IPS DF 4.7 (cell line): Measurements from ENCODE around the gene LDLRAD4.

Experiments
- DNase-seq: peaks from one replicate; pipeline ENCODE4 v3.0.0-alpha.2; 2013; ENCODE audit warnings: low spot score; ENCODE audit errors: extremely low read depth

Gene LDLRAD4

DNA sequence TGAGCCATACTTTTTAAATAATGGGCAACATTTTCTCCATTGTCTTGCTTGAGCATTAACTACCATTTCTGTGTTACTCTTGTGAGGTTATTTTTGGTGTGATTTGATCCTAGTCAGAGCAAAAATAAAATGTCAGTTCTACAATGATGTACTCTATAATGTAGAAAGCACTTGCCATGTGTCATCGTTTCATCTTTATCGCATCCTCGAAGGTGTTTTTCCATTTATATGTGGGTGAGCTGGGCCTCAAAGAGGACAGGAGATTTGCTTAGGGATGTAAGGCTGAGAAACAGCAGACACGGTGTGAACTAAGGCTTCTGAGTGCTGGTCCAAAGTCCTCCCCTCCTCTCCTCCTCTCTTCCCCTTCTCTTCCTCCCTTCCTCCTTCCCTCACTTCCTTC lies 308.0 kb downstream of the LDLRAD4 start:
- no peak for DNase-seq

DNA sequence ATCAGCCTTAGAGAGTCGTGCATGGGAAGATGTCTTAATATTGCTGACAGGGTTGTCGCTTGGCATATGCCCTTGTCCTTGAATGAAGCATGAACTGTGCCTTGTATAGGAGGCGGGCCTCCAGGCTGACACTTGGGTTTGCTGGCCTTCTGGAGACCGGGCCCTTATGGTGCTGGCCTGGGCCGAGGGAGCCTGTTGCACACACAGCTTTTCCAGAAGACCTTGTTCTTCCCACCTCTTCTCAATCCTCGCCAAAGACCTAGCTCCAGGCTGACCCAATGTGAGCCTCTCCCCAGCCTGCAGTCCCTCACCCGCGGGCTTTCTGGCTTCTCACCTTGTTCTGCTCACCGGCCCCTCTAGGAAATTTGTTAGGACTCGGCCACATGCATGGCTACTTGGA lies 308.7 kb downstream of the LDLRAD4 start:
- DNase-seq: no peak

- DNase-seq: no peak
Measured at GRCh38 chr18:13527730-13528129, 309.2 kb downstream of the LDLRAD4 start.

GRCh38 chr18:13528739-13529392 lies 310.3 kb downstream of the LDLRAD4 start:
- no peak for DNase-seq

DNA sequence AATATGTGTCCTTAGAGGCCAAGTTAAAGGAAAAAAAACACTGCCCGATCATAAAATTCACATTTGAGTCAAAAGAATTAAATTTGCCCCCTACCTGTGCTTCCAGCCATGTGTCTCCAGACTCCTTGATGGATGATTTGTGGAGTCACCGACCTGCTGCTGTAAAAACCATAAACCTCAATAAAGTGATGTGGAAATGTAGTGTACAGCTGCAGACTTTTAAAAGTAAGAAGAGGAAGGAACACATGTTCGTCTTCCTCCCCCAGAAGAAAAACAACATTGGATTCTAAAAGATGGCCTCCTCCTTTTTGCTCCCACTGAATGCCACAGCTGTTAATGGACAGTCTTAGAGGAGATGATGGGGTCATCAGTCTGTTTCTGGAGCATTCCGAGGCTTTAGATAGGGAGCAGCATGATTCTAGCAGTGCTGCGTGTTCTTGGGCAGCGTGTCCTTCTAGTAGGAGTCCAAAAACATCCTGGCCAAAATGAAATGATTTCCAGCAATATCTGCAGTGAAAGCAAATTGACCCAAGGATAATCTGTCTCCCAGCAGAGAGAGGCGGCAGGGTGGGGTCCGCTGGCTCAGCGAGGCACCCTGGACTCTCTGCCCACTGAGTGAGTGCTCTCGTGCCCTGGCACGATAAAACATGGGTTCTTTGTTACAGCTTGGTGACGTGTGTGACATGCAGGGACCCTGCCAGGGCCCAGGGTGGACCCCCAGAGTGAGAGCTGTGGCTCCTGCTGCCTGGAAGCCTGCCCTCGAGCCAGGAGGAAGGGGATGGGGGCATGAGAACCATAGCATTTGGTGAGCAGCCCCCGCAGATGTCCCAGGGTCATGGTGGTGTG lies 311.7 kb downstream of the LDLRAD4 start:
- no peak for DNase-seq

- no peak for DNase-seq
Measured at GRCh38 chr18:13530879-13531387, 312.4 kb downstream of the LDLRAD4 start.

- DNase-seq: no peak
Measured at GRCh38 chr18:13531681-13532325, 313.2 kb downstream of the LDLRAD4 start.

- DNase-seq: no peak
Measured at GRCh38 chr18:13532406-13533075, 314.0 kb downstream of the LDLRAD4 start.

DNA sequence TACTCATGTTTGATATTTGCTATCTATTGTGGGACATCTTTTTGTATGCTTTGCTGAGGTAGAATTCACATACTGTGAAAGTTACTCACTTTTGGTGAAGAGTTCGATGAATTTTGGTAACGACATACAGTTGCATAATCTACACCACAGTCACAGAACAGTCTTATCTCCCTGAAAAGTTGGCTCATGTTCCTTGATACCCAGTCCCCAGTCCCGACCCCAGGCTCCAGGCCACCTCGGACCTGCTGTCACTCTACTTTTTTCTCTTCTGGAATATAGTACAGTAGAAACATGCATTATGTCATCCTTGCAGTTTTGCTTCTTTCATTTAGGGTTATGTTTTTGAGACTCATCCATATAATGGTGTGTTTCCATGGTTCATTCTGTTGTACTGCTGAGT lies 316.1 kb downstream of the LDLRAD4 start:
- no peak for DNase-seq

- DNase-seq: no peak
Measured at GRCh38 chr18:13536578-13536977, 318.0 kb downstream of the LDLRAD4 start.

GRCh38 chr18:13537022-13537780 lies 318.6 kb downstream of the LDLRAD4 start:
- DNase-seq: no peak

DNA sequence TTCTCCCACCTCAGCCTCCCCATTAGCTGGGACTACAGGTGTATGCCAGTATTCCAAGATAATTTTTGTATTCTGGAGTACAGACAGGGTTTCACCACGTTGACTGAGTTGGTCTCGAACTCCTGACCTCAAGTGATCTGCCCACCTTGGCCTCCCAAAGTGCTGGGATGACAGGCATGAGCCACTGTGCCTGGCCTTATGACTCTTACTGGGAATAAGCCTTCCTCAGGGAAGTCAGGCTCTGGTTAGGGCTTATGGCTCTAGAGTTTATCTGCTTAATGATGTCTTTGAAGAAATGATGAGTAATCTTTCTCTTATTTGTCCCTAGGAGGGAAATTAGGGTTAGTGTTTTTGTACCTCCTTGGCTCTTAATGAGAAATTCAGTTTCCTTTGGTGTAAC lies 320.1 kb downstream of the LDLRAD4 start:
- no peak for DNase-seq

GRCh38 chr18:13539050-13539449 lies 320.5 kb downstream of the LDLRAD4 start:
- no peak for DNase-seq

DNA sequence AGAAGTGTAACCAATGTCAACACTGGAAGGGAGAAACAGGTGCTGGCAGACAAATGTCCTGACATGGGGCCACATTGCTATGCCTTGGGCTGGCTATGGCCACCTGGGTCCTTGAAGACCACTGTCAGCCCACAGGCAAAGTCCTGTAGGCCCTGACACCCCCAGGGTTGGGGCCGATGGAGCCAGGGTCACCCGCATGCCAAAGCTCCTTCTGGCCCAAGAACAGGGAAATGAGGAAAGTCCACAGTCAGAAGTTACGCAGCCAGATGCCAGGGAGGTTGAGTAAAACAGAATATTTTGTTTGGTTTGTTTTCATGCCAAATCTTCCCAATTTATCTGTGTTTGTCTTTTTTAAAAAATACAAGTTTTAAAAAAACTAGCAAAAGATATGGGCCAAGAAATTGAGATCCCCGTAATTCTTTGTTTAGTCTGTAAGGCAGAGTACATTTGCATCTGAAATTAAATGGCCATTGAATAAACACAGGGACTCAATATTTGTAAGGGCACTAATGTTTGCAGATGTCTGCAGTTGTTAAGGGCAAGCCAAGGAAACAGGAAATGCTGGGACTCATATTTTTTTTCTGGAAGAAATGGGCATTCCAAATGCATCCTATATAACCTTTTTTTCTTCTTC lies 321.4 kb downstream of the LDLRAD4 start:
- no peak for DNase-seq

DNA sequence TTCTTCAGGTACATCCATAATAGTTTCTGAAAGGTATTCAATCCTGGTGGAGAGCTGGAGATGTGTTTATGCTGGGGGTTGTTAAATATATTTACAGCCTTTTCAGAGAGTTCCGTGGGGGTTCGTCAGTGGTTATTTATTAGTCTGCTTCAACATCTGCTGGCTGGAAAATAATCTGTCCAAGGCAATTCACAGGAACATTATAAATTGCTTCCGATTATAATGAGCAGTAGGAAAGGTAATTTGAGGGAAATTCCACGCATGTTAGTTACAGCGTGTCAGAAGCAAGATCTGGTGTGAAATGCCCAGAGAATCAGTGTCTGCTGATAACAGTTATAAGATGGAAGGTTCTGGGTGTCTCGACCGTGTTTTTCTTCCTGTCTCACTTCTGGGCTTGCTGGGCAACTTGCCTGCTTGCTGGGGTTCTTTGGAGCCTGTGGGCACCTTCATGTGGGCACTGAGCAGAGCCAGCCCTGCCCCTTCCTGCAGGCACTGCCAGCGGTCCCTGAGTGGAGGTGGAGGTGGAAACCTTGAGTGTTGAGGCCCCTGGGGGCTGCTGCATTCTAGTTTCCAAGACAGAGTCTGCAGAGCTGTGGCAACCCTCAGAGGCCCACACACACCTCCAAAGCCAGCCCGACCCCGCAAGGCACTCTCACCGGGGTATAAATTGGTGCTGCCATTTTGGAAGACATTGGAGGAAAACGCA lies 322.1 kb downstream of the LDLRAD4 start:
- no peak for DNase-seq

- no peak for DNase-seq
Measured at GRCh38 chr18:13541621-13542519, 323.3 kb downstream of the LDLRAD4 start.

GRCh38 chr18:13542520-13542847 lies 323.9 kb downstream of the LDLRAD4 start:
- DNase-seq: no peak

GRCh38 chr18:13543144-13543543 lies 324.6 kb downstream of the LDLRAD4 start:
- no peak for DNase-seq
